ENCODE data around the gene TNS1. TPM values are rescaled to one million over a fixed set of nuclear protein-coding genes. Genes with fewer than 3 reads are reported as not detected.
A peak's percentile ranks its signal among the peaks of the same experiment; 100 is the strongest.

The TNS1 gene
- total RNA-seq, 1 donor from 2014 or later: 828 TPM

- Histone ChIP-seq H3K27ac (replicated peaks) (peak overlapping the region; percentile 95), H3K4me3 (peak overlapping the region; percentile 42), H3K27me3 (ENCODE audit: low read depth) (no peaks in the 10 kb centered on the region), H3K4me1 (peaks cover 100% of the 10 kb centered on the region), H3K36me3 (peaks cover 11% of the 10 kb centered on the region), H3K9me3 (replicated peaks) (no peaks in the 10 kb centered on the region)
- TF ChIP-seq CTCF (IDR thresholded peaks at IDR 0.05; ENCODE audit: borderline replicate concordance): no peak
- intact Hi-C loops (cut with micrococcal nuclease): no loop called here
- peak; percentile 15 for DNase-seq
Observed at GRCh38 chr2:217929272-217929671, 73.5 kb downstream of the TNS1 start.

- no peak for TF ChIP-seq CTCF (IDR thresholded peaks at IDR 0.05; ENCODE audit: borderline replicate concordance)
- Histone ChIP-seq H3K27me3 (ENCODE audit: low read depth) (no peaks in the 10 kb centered on the region), H3K9me3 (replicated peaks) (no peaks in the 10 kb centered on the region), H3K4me1 (peaks cover 100% of the 10 kb centered on the region), H3K27ac (replicated peaks) (peak overlapping the region; percentile 95), H3K36me3 (peaks cover 11% of the 10 kb centered on the region), H3K4me3 (peak overlapping the region; percentile 42)
- peak; percentile 44 for DNase-seq
- intact Hi-C loops (cut with micrococcal nuclease): no loop called here
Observed at GRCh38 chr2:217928324-217929181, 74.2 kb downstream of the TNS1 start.

GRCh38 chr2:217927601-217928323 is 75.0 kb downstream of the TNS1 start:
- Histone ChIP-seq H3K9me3 (replicated peaks) (no peaks in the 10 kb centered on the region), H3K4me1 (peaks cover 100% of the 10 kb centered on the region), H3K36me3 (peaks cover 11% of the 10 kb centered on the region), H3K27me3 (ENCODE audit: low read depth) (no peaks in the 10 kb centered on the region), H3K4me3 (peak overlapping the region; percentile 42), H3K27ac (replicated peaks) (peak overlapping the region; percentile 95)
- DNase-seq: no peak
- intact Hi-C loops (cut with micrococcal nuclease): no loop called here
- TF ChIP-seq CTCF (IDR thresholded peaks at IDR 0.05; ENCODE audit: borderline replicate concordance): no peak

GRCh38 chr2:217926801-217927200 is 76.0 kb downstream of the TNS1 start:
- Histone ChIP-seq H3K27me3 (ENCODE audit: low read depth) (no peaks in the 10 kb centered on the region), H3K9me3 (replicated peaks) (no peaks in the 10 kb centered on the region), H3K27ac (replicated peaks) (peak overlapping the region; percentile 95), H3K4me3 (no peak overlapping the region), H3K4me1 (peaks cover 100% of the 10 kb centered on the region), H3K36me3 (peaks cover 8% of the 10 kb centered on the region)
- no peak for TF ChIP-seq CTCF (IDR thresholded peaks at IDR 0.05; ENCODE audit: borderline replicate concordance)
- intact Hi-C loops (cut with micrococcal nuclease): no loop called here
- DNase-seq: no peak

- Histone ChIP-seq H3K36me3 (peaks cover 12% of the 10 kb centered on the region), H3K4me3 (peak overlapping the region; percentile 50), H3K4me1 (peaks cover 100% of the 10 kb centered on the region), H3K27me3 (ENCODE audit: low read depth) (no peaks in the 10 kb centered on the region), H3K9me3 (replicated peaks) (no peaks in the 10 kb centered on the region), H3K27ac (replicated peaks) (peak overlapping the region; percentile 95)
- intact Hi-C loops (cut with micrococcal nuclease): no loop called here
- DNase-seq: no peak
- TF ChIP-seq CTCF (IDR thresholded peaks at IDR 0.05; ENCODE audit: borderline replicate concordance): no peak
Observed at GRCh38 chr2:217924346-217924901, 78.4 kb downstream of the TNS1 start.
